Ectodermal cell (in vitro differentiated cells): ENCODE data around the gene SLC16A11. TPM values are rescaled to one million over a fixed set of nuclear protein-coding genes. Genes with fewer than 3 reads are reported as not detected.
A peak's percentile ranks its signal among the peaks of the same experiment; 100 is the strongest.
"Not testable (repeated sequence)": the region's sequence is repeated elsewhere in the genome, so short reads cannot be mapped to it uniquely, and the experiment has no call there.

ENCODE experiments used
- H3K27ac ChIP-seq: 2 replicates; pipeline ENCODE4 v1.7.0; 2013; ENCODE audit warnings: mild to moderate bottlenecking, low read depth, low read length; ENCODE audit not compliant: insufficient read depth, poor library complexity, severe bottlenecking
- H3K27me3 ChIP-seq: 2 replicates; pipeline ENCODE4 v1.7.0; 2013; ENCODE audit warnings: mild to moderate bottlenecking, low read length; ENCODE audit not compliant: insufficient read depth, control insufficient read depth, poor library complexity, severe bottlenecking
- H3K36me3 ChIP-seq: one replicate; pipeline ENCODE4 v1.7.0; 2013; ENCODE audit warnings: low read length; ENCODE audit not compliant: control insufficient read depth, insufficient read depth
- H3K4me1 ChIP-seq: one replicate; pipeline ENCODE4 v1.7.0; 2013; ENCODE audit warnings: low read length; ENCODE audit not compliant: control insufficient read depth, insufficient read depth
- H3K4me3 ChIP-seq: 2 replicates; pipeline ENCODE4 v1.7.0; 2013; ENCODE audit warnings: low read depth, low read length, control low read depth; ENCODE audit not compliant: insufficient read depth
- H3K9me3 ChIP-seq: 2 replicates; pipeline ENCODE4 v1.7.0; 2013; ENCODE audit warnings: mild to moderate bottlenecking, low read length, moderate library complexity; ENCODE audit not compliant: control insufficient read depth
- WGBS, 2 experiments: methylation state at CpG; one replicate each; pipeline ENCODE4 v1.1.7; 2013; ENCODE audit warnings: missing lambda C conversion rate in 2 of 2; 5-methylcytosine and 5-hydroxymethylcytosine counted together
- polyA plus RNA-seq, 4 experiments: library from polyadenylated mRNA; stranded (reverse); fragments of 50-300 nt; gene quantifications; one replicate each; pipeline ENCODE4 v1.2.3, GENCODE V29; 2013

The SLC16A11 gene, protein sequence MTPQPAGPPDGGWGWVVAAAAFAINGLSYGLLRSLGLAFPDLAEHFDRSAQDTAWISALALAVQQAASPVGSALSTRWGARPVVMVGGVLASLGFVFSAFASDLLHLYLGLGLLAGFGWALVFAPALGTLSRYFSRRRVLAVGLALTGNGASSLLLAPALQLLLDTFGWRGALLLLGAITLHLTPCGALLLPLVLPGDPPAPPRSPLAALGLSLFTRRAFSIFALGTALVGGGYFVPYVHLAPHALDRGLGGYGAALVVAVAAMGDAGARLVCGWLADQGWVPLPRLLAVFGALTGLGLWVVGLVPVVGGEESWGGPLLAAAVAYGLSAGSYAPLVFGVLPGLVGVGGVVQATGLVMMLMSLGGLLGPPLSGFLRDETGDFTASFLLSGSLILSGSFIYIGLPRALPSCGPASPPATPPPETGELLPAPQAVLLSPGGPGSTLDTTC
- polyA plus RNA-seq (2013, experiment 1 of 4) = 0.59 TPM
- 0.14 TPM for polyA plus RNA-seq (2013, experiment 2 of 4)
- 0.64 TPM for polyA plus RNA-seq (2013, experiment 3 of 4)
- 0.41 TPM for polyA plus RNA-seq (2013, experiment 4 of 4)

DNA sequence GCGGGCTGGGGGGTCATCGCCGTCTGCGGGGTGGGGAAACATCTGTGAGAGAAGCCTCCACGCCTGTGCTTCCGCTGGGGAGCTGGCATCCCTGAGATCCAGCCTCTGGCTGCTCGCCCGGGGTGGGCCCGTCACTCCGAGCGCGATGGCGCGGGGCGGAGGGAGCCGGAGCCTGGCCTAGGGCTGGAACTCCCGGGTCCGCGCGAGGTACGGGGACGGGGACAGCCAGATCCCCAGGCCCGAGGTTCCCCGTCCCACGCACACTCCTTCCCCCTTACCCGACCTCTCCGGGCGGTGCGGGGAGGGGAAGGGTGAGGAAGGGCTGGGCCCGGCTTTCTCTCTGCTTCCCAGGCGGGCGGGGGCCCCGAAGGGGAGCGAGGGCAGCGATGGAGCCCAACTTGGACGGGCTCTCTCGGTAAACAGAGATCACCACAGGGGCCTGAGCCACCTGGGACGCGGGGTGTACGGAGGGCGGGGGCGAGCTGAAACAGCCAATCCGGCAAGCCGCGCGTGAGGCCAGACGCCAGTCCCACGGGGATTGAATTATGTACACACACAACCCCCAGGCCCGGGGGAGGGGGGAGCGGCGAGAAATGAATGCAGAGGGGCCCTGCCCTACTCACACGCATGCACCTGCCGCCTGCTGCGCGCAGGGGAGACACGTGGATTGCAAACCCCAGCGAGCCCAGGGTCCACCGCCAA lies at the start of gene SLC16A11:
TSS of gene SLC16A11 (minus strand) at position 596 of the 702 bp plus-strand sequence. CDS start at position 17, 579 bp downstream.
- Histone ChIP-seq H3K4me1 (peaks cover 32% of the 10 kb centered on the region), H3K27ac (no peak within 1 kb of the TSS), H3K36me3 (no peaks in the 10 kb centered on the region), H3K4me3 (peak within 1 kb of the TSS; percentile 23), H3K27me3 (peaks cover 61% of the 10 kb centered on the region), H3K9me3 (no peaks in the 10 kb centered on the region)
- WGBS, 2 experiments = 2 to 3% methylated on average over 58 of the region's 58 CpGs

DNA sequence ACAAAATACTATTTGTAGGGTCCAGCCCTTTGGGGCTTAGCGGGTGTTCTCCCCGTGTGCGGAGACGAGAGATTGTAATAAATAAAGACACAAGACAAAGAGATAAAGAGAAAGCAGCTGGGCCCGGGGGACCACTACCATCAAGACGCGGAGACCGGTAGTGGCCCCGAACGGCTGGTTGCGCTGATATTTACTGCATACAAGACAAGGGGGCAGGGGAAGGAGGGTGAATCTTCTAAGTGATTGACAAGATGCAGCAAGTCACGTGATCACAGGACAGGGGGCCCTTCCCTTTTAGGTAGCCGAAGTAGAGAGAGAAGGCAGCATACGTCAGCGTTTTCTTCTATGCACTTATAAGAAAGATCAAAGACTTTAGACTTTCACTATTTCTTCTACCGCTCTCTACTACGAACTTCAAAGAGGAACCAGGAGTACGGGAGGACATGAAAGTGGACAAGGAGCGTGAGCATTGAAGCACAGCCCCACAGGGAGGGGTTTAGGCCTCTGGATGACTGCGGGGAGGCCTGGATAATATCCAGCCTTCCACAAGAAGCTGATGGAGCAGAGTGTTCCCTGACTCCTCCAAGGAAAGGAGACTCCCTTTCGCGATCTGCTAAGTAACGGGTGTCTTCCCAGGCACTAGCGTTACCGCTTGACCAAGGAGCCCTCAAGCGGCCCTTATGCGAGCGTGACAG lies 47.6 kb upstream of the SLC16A11 start:
- not testable (repeated sequence) for H3K4me1 ChIP-seq, H3K4me3 ChIP-seq, H3K27ac ChIP-seq, H3K36me3 ChIP-seq, H3K9me3 ChIP-seq, H3K27me3 ChIP-seq
- WGBS, 2 experiments = 92 to 94% methylated on average over 18 to 20 of the region's 28 CpGs

DNA sequence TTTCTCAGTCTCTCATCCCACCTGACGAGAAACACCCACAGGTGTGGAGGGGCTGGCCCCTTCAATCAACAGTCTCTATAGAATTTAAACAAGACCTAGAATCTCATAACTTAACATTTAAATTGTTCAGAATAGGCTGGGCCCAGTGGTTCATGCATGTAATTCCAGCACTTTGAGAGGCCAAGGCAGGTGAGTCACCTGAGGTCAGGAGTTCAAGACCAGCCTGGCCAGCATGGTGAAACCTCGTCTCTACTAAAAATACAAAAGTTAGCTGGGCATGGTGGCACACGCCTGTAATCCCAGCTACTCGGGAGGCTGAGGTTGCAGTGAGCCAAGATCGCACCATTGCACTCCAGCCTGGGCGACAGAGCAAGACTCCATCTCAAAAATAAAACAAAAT lies 45.7 kb upstream of the SLC16A11 start:
- 89 to 94% methylated on average over 6 of the region's 6 CpGs for WGBS, 2 experiments

DNA sequence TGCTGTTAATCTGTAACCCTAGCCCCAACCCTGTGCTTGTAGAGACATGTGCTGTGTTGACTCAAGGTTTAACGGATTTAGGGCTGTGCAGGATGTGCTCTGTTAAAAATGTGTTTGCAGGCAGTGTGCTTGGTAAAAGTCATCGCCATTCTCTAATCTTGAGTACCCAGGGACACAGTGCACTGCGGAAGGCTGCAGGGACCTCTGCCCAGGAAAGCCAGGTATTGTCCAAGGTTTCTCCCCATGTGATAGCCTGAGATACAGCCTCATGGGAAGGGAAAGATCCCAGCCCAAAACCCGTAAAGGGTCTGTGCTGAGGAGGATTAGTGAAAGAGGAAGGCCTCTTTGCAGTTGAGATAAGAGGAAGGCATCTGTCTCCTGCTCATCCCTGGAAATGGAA lies 44.5 kb upstream of the SLC16A11 start:
- not testable (repeated sequence) for H3K36me3 ChIP-seq, H3K27ac ChIP-seq, H3K4me1 ChIP-seq, H3K9me3 ChIP-seq, H3K27me3 ChIP-seq, H3K4me3 ChIP-seq
- WGBS, 2 experiments = 87 to 89% methylated on average over 4 of the region's 4 CpGs

More for the DNA sequence above, 45.7 kb upstream of the SLC16A11 start:
- H3K27me3 ChIP-seq, H3K9me3 ChIP-seq, H3K4me1 ChIP-seq, H3K27ac ChIP-seq, H3K4me3 ChIP-seq, H3K36me3 ChIP-seq: not testable (repeated sequence)

DNA sequence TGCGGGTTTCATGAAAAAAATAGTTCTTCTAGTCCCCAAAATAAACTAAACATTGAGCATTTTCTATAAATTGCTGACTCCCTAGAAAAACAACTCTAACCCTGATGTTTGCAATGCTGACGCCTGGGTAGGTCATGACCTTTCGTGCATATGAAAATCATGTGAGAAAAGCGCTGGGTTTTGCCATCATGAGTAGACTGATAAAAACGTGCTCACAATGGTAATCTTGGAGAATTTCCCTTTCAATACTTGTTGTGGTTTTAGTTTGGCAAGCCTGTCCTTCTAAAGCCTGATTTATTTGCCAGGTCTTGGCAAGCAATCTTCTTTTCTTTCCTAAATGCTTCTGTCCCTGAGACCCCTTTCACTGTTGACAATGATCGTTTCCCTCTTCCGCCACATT lies 40.2 kb upstream of the SLC16A11 start:
- Histone ChIP-seq H3K4me1 (no peaks in the 10 kb centered on the region), H3K27ac (no peak overlapping the region), H3K27me3 (no peaks in the 10 kb centered on the region), H3K9me3 (no peaks in the 10 kb centered on the region), H3K36me3 (no peaks in the 10 kb centered on the region), H3K4me3 (no peak overlapping the region)
- WGBS, 2 experiments = 88 to 90% methylated on average over 7 of the region's 7 CpGs

DNA sequence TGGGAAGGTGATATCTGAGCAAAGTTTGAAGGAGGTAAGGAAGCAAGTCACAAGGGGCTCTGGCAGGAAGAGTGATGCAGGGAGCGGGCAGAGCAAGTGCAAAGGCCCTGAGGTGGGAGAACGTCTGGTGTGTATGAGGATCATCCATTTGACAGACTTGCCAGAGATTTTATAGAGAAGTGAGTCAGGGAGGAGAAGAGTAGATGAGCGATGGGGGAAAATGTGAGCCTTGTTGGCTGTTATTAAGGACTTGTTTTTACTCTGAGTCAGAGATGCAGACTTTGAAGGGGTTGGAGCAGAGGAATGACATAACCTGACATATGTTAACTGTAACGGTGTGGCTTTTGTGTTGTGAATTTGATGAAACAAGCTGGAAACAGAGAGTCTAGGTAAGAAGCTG lies 39.7 kb upstream of the SLC16A11 start:
- WGBS, 2 experiments = 92 to 93% methylated on average over 4 of the region's 4 CpGs
- no peaks in the 10 kb centered on the region for H3K36me3 ChIP-seq
- no peak overlapping the region for H3K27ac ChIP-seq
- H3K4me1 ChIP-seq = no peaks in the 10 kb centered on the region
- no peaks in the 10 kb centered on the region for H3K27me3 ChIP-seq
- no peak overlapping the region for H3K4me3 ChIP-seq
- no peaks in the 10 kb centered on the region for H3K9me3 ChIP-seq

DNA sequence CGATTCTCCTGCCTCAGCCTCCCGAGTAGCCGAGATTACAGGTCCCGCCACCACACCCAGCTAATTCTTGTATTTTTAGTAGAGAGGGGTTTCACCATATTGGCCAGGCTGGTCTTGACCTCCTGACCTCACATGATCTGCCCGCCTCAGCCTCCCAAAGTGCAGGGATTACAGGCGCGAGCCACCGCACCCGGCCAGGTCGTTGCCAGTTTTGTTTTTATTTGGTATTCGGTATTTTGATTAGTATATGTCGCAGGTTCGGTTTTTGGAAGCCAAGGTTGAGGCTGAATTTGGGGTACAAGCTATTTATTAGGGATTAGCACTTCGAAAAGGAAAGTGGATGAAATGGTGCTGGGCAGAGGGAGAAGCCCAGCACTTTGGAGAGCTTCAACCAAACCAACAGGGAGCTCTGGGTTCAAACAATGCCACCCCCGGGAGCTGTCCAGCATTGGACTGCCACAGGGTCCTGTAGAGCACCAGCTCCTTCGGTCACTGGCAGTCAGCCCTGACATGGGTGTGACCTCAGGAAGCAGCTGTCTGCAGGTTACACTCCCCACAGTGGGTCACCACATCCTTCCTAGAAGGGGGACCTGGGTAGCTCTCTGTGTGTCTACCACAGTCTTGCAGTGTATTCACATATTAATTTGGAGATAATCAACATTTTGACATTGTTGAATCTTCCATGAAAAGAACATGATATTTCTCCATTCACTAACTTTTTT lies 37.6 kb upstream of the SLC16A11 start:
- Histone ChIP-seq H3K4me3 (no peak overlapping the region), H3K27me3 (no peaks in the 10 kb centered on the region), H3K27ac (no peak overlapping the region), H3K9me3 (no peaks in the 10 kb centered on the region), H3K4me1 (no peaks in the 10 kb centered on the region), H3K36me3 (no peaks in the 10 kb centered on the region)
- WGBS, 2 experiments = 90 to 93% methylated on average over 16 of the region's 16 CpGs

DNA sequence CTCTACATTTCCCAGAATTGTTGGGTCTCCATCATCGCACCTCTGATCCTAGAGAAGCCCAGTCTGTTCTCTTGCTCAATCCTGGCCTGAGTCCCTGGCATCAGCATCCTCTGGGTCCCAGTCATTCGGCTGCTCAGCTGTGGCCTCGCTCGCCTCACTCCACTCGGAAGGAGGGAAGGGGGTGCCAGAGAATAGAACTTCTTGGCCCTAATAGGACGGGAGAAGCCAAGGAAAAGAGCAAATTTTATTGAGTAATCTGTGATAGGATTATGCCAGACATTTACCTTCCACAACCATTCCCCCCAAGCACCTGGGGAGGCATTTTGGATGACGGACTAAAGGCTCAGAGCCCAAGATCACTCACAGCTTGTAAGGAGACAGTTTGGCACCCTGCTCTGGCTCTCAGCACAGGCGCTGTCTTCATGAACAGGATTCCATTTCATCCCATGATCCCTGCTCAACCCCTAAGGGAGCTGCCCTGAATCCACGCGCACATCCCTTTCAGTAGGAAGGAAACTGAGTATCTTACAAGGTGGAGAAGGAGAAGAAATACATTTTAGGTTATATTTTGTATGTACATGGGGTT lies 36.7 kb upstream of the SLC16A11 start:
- H3K4me1 ChIP-seq = no peaks in the 10 kb centered on the region
- no peaks in the 10 kb centered on the region for H3K9me3 ChIP-seq
- H3K36me3 ChIP-seq = no peaks in the 10 kb centered on the region
- 94 to 95% methylated on average over 9 to 10 of the region's 10 CpGs for WGBS, 2 experiments
- H3K27ac ChIP-seq = no peak overlapping the region
- H3K4me3 ChIP-seq = no peak overlapping the region
- no peaks in the 10 kb centered on the region for H3K27me3 ChIP-seq

DNA sequence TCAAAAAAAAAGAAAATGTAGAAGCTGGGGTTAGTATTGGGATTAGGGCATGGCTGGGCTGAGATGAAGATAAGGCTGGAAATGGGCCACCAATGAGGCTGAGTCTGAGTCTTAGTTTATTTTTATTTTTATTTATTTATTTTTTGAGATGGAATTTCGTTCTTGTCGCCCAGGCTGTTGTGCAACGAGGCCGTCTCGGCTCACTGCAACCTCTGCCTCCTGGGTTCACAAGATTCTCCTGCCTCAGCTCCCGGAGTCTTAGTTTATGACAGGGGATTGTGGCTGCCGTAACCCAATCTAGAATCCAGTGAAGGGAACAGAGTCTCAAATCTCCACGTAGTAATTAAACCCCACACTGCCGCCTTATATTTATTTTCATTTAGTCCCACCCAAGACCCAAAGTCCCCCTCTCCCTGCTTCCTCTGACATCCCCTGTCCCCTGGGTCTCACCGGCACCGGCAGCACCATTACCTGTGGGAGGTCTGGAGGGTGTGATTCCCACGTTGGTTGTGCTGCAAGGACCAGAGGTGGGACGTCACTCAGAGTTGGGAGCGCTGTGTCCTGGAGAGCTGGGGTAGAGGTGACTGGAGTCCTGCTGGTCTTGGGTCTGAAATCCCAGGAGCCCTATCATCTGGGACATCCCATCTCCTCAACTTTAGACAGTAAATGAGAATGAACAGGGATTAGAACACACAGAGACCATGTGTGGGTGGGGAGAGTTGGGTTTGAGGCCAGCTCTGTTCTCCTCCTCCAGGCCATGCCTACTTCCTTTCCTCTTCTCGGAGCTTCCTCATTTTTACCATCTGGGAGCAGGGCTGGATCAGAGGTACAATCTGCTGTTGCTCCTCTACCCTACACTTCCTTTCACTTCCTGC lies 35.9 kb upstream of the SLC16A11 start, which contains the start of gene CLEC10A:
TSS of gene CLEC10A (minus strand) at position 671 of the 875 bp plus-strand sequence. CDS start 1,439 bp downstream, outside the sequence.
- Histone ChIP-seq H3K27ac (no peak within 1 kb of the TSS), H3K9me3 (no peaks in the 10 kb centered on the region), H3K4me3 (no peak within 1 kb of the TSS), H3K4me1 (no peaks in the 10 kb centered on the region), H3K27me3 (no peaks in the 10 kb centered on the region), H3K36me3 (no peaks in the 10 kb centered on the region)
- 92 to 93% methylated on average over 15 of the region's 15 CpGs for WGBS, 2 experiments
